CD4-positive, alpha-beta T cell treated with Interleukin-15 for 1 hour (primary cell): ENCODE data around the gene CYP3A5.
"Not testable (repeated sequence)": the region's sequence is repeated elsewhere in the genome, so short reads cannot be mapped to it uniquely, and the experiment has no call there.

Source experiments
- DNase-seq: peaks from one replicate; pipeline ENCODE4 v3.0.0-alpha.2; 2020

Gene CYP3A5

GRCh38 chr7:99685129-99685758 is 5.4 kb upstream of the CYP3A5 start:
- no peak for DNase-seq

- no peak for DNase-seq
These were observed 780 bp downstream of the CYP3A5 start for GRCh38 chr7:99679032-99679399.

- no peak for DNase-seq
These were observed 2.1 kb downstream of the CYP3A5 start for GRCh38 chr7:99677648-99678045.

GRCh38 chr7:99677013-99677647 is 2.7 kb downstream of the CYP3A5 start:
- no peak for DNase-seq

- DNase-seq, result no peak
These were observed 4.6 kb downstream of the CYP3A5 start for GRCh38 chr7:99674995-99675742.

GRCh38 chr7:99672573-99672972 is 7.2 kb downstream of the CYP3A5 start:
- DNase-seq, result no peak

GRCh38 chr7:99669782-99670181 is 10.0 kb downstream of the CYP3A5 start:
- no peak for DNase-seq

- DNase-seq, result no peak
These were observed 11.3 kb downstream of the CYP3A5 start for GRCh38 chr7:99668541-99668940.

- no peak for DNase-seq
These were observed 12.6 kb downstream of the CYP3A5 start for GRCh38 chr7:99667179-99667578.

- DNase-seq, result no peak
These were observed 13.8 kb downstream of the CYP3A5 start for GRCh38 chr7:99666013-99666395.

GRCh38 chr7:99665312-99666012 is 14.3 kb downstream of the CYP3A5 start:
- DNase-seq, result no peak

- DNase-seq, result not testable (repeated sequence)
These were observed 21.9 kb downstream of the CYP3A5 start for GRCh38 chr7:99657879-99658278.

GRCh38 chr7:99654626-99655025 is 25.2 kb downstream of the CYP3A5 start:
- not testable (repeated sequence) for DNase-seq

- DNase-seq, result no peak
These were observed 26.0 kb downstream of the CYP3A5 start for GRCh38 chr7:99653754-99654153.

- DNase-seq, result not testable (repeated sequence)
These were observed 26.5 kb downstream of the CYP3A5 start for GRCh38 chr7:99653269-99653668.

GRCh38 chr7:99652671-99653070 is 27.1 kb downstream of the CYP3A5 start:
- DNase-seq, result no peak

- DNase-seq, result no peak
These were observed 28.5 kb downstream of the CYP3A5 start for GRCh38 chr7:99651290-99651689.

GRCh38 chr7:99648843-99649242 is 31.0 kb downstream of the CYP3A5 start:
- DNase-seq, result no peak

GRCh38 chr7:99645590-99645989 is 34.2 kb downstream of the CYP3A5 start:
- no peak for DNase-seq

- no peak for DNase-seq
These were observed 35.4 kb downstream of the CYP3A5 start for GRCh38 chr7:99644431-99644830.

- DNase-seq, result no peak
These were observed 36.3 kb downstream of the CYP3A5 start for GRCh38 chr7:99643464-99643863.

GRCh38 chr7:99642027-99642426 is 37.8 kb downstream of the CYP3A5 start:
- no peak for DNase-seq

GRCh38 chr7:99639267-99639666 is 40.5 kb downstream of the CYP3A5 start:
- no peak for DNase-seq

- DNase-seq, result no peak
These were observed 41.1 kb downstream of the CYP3A5 start for GRCh38 chr7:99638731-99639130.
